ENCODE measurements around the gene CD69.
A peak's percentile ranks its signal among the peaks of the same experiment; 100 is the strongest.
"Not testable (repeated sequence)": the region's sequence is repeated elsewhere in the genome, so short reads cannot be mapped to it uniquely, and the experiment has no call there.

CD69 gene

DNA sequence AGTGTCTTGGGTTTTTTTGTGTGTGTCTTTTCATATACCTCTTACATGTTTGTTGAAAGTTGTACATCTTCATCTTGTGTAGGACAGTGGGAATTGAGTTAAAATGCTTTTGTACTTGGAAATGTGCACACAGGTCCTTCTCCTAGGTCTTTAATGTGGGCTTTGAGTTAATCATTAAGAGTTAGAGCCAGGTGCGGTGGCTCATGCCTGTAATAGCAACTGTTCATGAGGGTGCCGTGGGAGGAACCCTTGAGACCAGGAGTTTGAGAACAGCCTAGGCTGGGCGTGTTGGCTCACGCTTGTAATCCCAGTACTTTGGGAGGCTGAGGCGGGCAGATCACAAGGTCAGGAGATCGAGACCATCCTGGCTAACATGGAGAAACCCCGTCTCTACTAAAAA, 41.7 kb downstream of the CD69 start:
- DNase-seq (ENCODE audit: low read depth): no peak

DNA sequence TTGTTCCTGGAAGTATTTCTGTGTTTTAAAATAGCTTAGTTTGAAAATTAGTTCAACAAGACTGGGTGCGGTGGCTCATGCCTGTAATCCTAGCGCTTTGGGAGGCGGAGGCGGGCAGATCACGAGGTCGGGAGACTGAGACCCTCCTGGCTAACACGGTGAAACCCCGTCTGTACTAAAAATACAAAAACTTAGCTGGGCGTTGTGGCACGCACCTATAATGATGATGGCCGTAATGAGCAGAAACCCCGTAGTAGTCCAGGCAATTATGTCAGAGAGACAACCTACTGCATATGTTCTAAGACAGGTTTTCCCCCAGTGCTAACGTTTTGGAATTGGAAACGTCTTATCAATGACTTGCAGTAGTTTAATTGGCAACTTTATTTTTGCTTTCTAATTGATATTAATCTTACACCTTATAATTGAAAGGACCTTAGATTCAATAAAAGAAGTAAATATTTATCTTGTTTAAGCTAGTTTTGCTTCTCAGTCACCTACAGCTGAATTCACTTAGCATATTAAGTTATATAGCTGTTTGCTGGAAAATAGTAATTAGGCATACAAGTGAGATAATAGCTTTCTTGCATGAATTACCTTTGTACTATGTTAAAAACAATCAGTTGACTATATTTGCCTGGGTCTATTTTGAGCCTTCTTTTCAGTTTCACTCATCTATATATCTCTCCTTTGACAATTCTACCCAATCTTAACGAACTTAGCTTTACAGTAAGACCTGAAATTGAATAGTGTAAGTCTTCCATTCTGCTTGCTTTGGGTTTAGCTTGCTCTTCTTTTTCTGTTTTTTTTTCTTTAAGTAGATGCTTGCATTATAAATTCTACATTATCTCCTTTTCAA, 43.4 kb downstream of the CD69 start:
- DNase-seq (ENCODE audit: low read depth): no peak

DNA sequence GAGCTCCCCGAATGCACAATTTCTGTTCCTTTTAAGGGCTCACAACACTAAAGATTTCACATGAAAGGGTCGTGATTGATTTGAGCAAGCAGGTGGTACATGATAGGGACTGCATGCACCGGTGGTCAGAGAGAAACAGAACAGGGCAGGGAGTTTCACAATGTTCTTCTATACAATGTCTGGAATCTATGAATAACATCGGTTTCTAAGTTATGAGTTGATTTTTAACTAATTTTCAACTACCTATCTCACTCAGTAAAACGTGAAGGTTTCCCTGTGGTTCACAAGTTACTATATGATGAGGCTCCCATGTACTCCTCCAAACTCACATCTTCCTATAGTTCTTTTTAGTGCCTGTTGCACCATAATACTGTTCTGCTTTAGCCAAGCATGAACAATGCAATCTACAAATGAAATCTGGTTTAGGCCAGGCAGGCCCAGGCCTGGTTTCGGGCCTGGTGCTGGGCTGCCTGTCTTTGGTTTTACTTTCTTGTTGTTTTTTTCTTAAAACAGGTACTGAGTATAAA, 47.6 kb downstream of the CD69 start:
- DNase-seq (ENCODE audit: low read depth): not testable (repeated sequence)

DNA sequence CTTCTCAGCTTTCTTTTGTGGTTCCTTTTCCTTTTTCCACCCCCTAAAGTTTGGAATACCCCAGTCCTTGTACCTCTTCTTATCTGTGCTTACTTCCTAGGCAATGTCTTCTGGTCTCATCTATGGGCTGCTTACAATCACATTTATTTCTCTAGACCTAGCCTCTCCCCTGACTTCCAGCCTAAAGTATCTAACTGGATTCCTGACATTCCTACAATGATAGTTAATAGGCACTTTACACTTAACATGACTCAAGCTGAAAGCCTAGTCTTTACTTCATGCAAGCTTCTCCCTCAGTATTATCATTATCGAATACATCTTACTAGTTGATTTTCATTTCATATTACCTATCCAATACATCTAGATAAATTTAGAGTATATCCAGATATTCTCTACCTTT, 49.0 kb downstream of the CD69 start:
- DNase-seq (ENCODE audit: low read depth): no peak

DNA sequence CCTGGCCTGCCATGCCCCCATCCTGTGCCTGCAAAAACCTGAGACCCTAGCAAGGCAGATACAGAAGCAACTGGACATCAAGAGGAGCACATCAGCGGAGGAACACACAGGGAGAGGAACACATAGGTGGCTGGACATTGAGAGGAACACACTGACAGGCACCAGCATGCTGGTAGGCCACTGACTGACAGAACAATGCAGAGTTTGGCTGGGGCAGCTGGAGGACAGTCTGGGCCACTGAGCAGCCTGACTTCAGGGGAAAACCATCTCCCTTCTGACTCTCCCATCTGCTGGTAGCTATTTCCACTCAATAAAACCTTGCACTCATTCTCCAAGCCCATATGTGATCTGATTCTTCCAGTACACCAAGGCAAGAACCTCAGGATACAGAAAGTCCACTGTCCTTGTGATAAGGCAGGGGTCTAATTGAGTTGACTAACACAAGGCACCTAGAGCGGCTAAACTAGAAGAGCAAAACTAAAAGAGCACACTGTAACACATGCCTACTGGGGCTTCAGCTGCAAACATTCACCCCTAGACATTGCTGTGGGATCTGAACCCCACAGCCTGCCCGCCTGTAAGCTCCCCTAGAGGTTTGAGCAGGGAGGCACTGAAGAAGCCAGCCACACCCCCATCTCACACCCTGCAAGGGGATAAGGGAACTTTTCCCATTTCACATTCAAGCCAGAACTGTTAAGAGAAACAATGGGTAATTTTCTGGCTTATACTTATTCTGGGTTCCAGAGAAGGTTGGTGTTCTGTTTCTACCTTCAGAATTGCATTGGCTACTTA, 49.9 kb downstream of the CD69 start:
- no peak for DNase-seq (ENCODE audit: low read depth)

DNA sequence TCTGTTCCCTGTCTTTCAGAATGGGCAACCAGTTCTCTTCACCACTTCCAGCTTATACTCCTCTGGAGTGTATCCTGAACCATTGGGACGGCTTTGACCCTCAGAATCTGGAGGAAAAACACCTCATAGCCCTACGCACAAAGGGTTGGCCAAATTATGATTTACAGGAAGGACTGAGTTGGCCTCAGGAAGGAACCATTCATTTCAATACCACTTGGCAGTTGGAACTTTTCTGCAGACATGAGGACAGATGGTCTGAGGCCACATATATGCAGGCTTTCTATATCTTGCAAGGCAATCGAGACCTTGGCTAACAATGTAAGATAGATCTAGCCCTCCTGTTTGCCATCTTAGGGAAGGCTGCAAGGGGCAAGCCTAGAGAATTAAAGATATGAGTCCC, 51.8 kb downstream of the CD69 start:
- no peak for DNase-seq (ENCODE audit: low read depth)

DNA sequence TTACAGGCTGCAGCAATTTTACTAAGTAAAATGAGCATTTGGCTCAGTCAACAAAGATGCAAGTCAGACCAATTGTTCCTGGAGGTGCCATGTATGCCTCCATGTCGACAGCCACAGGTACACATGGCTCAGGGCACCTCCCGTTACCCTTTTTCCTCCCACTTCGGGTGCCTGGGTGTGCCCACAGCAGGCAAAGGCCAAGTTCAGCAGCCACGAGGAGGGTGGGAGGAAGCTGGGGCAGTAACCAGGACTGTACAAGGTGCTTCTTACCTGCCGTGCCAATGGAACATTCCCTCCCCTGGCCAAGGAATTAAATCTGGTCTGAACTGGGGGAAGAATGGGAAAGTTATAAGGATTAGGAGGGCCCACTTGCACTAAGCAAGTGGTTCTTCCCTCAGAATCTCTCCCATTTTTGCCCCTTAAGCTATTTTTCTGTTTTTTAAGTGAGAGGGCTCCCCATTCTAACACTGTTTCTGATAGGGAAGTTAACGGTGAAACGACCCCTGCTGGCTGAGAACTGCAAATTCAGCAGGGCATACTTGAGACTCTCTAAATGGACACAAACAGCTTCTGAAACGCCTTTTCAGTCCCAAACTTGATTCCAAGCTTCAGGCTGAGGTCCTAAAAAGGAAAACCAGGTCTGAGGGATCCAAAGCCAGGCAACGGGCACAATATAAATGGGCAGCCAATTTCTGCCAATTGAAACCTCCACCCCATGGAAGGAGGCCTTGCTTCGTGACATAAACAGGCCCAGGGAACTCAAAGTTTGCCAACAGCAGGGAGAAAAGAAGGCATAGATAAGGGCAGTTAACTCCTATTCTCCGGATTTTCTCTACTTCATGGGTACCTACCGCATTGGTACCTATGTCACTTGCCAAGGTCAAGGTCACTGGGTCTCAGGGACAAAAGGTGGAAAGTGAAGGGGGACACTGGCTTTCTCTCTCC, 52.6 kb downstream of the CD69 start:
- DNase-seq (ENCODE audit: low read depth): peak; percentile 45

DNA sequence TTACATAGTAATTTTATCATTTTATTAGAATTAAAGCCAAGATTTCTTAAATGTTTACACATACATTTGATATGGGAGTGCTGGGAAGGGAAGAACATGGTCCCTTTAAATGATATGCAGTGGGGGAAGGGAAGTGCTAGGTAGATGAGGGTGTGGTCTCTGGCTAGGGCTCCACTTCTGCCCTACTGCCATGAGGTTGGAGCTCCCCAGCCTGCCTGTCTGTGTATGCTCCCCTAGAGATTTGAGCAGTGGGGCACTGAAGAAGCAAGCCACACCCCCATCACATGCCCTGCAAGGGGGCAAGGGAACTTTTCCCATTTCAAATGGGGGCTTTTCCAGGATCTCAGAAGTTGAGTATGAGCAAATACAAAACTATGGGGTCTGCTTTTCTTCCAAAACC, 53.3 kb downstream of the CD69 start:
- no peak for DNase-seq (ENCODE audit: low read depth)

DNA sequence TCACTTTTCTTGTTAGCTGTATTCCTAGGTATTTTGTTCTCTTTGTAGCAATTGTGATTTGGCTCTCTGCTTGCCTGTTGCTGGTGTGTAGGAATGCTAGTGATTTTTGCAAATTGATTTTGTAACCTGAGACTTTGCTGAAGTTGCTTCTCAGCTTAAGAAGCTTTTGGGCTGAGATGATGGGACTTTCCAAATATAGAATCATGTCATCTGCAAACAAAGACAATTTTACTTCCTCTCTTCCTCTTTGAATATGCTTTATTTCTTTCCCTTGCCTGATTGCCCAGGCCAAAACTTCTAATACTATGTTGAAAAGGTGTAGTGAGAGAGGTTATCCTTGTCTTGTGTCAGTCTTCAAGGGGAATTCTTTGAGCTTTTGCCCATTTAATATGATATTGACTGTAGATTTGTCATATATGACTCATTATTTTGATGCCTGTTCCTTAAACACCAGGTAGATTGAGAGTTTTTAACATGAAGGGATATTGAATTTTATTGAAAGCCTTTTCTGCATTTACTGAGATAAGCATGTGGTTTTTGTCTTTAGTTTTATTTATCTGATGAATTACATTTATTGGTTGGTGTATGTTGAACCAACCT, 54.5 kb downstream of the CD69 start:
- DNase-seq (ENCODE audit: low read depth): no peak

DNA sequence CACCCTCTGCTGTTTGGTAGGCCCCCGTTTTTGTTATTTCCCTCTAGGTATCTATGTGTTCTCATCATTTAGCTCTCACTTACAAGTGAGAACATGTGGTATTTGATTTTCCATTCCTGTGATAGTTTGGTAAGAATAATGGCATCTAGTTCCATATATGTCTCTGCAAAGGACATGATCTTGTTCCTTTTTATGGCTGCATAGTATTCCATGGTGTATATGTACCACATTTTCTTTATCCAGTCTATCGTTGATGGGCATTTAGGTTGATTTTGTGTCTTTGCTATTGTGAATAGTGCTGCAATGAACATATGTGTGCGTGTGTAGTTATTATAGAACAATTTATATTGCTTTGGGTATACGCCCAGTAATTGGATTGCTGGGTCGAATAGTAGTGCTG, 56.1 kb downstream of the CD69 start:
- DNase-seq (ENCODE audit: low read depth): not testable (repeated sequence)
